Dedifferentiated amniotic fluid mesenchymal stem cell (primary cell): ENCODE measurements around the gene PSG3.
A peak's percentile ranks its signal among the peaks of the same experiment; 100 is the strongest.
"Not testable (repeated sequence)": the region's sequence is repeated elsewhere in the genome, so short reads cannot be mapped to it uniquely, and the experiment has no call there.

Experiments used
- DNase-seq: peaks from one replicate; pipeline ENCODE4 v3.0.0-alpha.2; 2016; ENCODE audit errors: extremely low spot score

The PSG3 gene

DNA sequence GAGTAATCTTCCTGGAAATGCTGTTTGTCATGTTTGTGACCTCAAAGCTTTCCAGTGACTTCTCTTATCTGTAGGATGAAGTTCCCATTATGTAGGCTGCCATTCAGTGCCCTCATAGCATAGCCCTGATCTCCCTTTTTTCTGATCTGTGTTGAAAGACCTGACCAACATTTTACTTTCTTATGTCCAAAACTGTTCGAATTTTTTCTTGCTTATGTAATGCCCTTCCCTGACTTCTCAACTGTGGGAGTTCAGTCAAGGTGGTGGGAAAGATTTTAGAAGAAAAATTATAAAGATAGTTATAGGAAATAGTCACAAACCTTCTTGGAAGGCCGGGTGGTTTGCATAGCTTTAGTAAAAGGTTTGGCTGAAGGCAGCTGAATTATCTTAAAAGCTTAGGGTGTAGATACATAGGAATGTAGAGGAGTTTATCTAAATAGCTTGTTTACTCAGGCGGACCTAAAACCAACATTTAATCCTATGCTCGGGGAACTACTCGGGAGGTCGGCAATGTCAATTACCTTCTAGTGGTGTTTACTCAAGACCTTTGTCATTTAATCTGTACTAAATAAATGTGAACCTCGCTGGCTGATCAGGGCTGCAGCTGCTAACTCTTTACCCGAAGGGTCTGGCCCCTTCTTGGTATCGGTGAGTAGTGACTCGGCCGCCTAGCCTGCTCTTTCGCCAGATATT lies 44.3 kb downstream of the PSG3 start:
- no peak for DNase-seq

DNA sequence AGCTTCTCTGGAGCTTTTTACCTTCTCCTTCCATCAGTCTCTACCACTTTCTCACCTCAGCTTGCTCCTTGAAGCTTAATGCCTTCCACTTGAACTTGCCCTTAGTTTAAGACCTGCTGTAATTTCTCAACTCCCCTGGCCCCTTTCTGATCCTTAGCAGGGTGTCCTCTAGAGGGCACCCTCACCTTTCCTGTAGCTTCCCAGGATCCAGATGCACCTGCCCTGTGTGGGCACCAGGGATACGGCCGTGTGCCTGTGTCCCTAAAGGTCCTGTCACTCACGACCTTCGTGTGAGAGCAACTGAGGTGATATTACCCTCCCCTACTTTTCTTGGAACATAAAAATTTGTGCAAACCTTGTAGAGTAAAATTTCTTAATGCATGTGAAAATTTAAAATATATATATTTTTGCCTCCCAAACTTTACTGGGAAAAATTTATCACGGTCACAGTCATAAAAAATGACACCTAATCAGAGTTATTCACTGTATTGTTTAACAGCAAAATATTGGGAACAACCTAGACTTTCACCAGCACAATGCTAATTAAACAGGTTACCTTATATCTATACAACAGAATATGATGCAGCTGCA lies 46.4 kb downstream of the PSG3 start:
- no peak for DNase-seq

DNA sequence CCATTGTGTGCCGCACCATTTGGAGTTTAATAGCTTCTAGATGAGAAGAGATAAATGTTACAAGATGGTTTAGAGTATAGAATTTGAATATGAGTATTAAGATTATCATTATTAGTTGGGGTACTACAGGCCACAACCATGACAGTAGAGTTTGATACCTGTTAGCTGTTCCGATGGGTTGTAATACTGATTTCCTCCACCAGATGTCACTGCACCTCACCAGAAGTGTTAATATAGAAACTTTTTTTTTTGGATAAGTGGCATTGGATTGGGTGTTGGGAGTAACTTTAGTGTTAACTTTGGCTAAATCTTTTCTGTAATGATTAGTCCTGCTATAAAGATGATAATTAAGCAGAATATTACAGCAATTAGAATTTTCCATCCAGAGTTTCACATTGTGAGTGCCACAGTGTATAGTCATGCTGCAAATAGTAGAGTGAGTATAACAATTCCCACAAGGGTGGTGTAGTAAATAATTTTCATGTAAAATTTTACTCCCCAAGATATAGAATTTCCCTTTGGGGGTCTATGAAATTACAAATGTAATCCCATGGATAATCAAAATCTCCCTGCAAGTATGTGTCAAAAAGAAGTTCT lies 56.3 kb downstream of the PSG3 start:
- DNase-seq = peak; percentile 22

DNA sequence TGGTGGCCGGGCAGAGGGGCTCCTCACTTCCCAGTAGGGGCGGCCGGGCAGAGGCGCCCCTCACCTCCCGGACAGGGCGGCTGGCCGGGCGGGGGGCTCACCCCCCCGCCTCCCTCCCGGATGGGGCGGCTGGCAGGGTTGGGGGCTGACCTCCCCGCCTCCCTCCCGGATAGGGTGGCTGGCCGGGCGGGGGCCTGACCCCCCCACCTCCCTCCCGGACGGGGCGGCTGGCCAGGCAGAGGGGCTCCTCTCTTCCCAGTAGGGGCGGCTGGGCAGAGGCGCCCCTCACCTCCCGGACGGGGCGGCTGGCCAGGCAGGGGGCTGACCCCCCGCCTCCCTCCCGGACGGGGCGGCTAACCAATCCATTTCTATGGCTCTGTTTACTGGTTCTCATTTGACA lies 64.0 kb downstream of the PSG3 start:
- not testable (repeated sequence) for DNase-seq

DNA sequence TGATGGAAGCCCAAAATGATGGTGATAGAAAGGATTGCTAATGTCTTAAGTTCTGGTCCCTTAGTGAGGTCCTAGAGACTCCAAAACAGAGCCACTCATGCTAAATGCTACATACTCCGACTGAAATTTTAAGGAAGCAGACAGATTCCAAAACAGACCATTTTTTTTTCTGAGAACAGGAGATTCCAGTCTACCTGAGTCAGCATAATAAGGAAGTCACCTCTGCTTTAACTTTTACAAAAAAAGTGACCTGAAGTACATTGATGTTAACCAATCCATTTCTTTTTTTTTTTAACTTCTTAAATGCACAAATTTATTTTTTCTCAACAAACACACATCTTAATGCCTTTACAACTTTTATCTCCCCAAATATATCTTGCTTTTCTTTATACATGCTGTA lies 65.7 kb downstream of the PSG3 start:
- not testable (repeated sequence) for DNase-seq
